ENCODE results near the gene TRAPPC2B.

TRAPPC2B gene

DNA sequence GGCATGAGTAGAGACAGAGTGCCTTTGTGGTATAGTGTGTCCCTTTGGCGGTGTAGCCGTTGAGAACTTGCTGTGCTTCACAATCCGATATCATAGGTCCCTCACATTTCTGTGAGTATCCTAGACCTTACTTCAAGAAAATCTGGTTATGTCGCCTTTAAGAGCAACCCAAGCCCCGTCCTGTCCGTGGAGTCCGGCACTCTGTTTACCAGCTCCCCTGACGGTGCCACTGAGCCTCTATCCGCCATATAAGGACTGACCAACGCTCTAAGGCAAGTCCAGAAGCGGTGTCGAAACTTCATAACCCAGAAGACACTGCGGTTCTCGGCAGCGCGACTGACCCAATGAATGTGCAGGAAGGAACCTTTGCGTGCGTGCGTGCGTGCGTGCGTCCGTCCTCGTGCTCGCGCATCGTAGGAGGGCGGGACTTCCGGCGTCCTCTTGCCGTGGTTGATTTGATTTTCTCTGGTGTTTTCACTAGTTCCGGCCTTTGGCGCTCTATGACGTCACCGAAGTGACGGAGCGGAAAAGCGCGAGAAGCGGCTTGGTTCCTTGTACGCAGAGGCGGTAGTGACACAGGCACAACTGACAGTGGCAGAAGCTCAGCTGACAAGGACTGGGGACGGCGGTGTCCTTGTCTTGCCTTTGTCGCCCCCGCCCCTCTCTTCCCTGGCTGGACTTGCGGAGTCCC is at the start of gene TRAPPC2B, which contains the start of gene ZNF547:
TRAPPC2B (plus strand) TSS at position 555 of the 691 bp plus-strand sequence. CDS start 1,283 bp downstream, outside the sequence.
ZNF547 (plus strand) TSS at position 555 of the 691 bp plus-strand sequence. CDS start 5,005 bp downstream, outside the sequence.
- DNase-seq (ENCODE audit: low spot score): peak; percentile 99

DNA sequence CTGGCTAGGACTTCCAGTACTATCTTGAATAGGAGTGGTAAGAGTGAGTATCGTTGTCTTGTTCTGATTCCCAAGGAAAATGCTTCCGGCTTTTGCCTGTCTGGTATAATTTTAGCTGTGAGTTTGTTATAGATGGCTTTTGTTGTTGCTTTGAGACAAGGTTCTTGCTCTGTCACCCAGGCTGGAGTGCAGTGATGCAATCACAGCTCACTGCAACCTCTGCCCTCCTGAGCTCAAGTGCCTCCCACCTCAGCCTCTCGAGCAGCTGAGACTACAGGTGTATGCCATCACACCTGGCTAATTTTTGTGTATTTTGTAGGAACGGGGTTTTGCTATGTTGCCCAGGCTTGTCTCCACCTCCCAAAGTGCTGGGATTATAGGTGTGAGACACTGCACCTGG is 49.2 kb upstream of the TRAPPC2B start:
- no peak for DNase-seq (ENCODE audit: low spot score)

DNA sequence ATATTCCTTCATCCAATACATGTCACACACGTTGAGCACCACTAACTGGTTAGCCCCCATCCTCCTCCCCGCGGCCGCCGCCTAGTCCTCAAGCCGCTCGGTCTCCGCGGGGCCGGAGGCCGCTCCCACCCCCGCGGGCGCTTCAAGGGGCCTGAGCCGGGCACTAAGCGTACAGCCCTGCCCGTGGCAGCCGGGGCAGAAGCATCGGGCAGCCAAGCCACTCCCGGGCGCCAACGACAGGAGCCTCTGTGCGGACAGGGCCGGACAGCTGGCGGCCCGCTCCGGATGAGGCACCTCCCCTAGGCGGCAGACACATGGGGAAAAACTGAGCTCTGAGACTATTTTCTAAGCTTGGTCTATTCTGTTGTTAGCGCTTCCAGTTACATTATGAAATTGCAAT is 45.8 kb upstream of the TRAPPC2B start:
- DNase-seq (ENCODE audit: low spot score): no peak

DNA sequence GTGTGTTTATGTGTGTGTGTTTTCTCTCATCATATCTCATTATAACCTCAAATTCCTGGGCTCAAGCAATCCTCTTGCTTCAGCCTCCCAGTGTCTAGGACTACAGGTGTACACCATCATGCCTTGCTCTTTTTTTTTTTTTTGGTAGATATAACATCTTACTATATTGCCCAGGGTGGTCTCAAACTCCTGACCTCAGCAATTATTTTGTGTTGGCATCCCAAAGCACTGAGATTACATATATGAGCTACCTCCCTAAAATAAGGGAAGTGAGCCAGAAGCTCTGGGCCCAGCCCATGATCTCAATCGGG is 43.5 kb upstream of the TRAPPC2B start:
- DNase-seq (ENCODE audit: low spot score): no peak

DNA sequence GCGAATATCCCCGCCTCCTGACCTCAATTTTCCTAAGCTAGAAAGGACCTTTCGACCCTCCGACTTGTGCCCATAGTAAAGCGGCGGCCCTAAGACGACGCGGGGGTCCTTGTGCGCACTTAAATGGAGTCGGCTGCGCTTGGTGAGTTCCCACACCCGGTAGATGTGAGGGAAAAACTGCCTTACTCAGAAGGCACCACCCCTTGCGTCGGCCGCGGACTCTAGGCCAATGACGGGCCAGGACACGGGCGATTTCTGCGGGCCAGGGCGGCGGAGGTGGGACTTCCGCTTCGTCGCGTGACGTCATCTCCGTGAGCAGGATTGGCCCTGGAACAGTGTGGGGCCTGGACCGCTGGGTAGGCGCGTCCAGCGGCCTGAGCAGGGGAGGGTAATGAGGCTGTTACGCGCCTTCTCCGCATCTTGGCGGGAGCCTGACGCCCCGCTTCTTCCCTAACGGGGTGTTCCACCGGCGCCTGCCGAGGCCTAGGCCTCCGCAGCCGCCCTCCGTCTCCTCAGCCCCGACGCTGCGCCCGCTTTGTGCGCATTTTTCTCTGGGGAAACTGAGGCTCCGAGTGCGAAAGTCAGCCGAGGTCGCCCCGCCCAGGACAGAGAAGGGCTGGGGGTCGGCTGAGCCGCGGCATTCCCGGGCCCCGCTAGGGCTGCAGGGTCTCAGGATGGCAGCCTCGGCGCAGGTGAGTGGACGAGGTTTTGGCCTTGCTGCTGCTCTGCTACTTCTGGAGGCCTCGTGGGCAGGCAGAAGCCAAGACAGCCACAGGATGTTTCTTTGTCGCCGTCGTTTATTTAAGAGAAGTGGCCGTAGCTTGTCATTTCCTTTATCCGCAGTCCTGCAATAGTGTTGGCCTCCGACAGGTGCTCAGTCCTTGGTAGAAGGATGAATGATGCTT is 42.9 kb upstream of the TRAPPC2B start, which contains the start of gene ZNF543:
ZNF543 (plus strand) TSS at position 293 of the 905 bp plus-strand sequence; CDS start at position 675, 382 bp downstream.
- peak; percentile 97 for DNase-seq (ENCODE audit: low spot score)

DNA sequence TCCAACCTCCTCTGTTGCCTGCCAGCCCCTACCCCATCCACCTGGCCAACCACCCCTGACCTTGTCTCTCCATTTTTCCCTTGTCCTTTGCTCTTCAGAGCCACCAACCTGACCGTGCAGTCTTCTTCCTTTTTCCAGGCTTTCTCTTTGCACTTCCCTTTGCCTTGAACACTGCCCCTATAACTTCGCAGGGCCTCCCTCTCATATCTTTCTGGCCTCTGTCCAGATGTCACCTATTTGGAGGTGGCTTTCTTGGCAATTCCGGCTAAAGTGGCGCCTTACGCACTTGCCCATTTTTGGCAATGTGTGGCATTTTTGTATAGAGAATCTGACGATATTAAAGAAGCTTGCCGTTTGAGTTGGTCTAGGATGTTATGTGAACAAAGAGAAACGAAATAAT is 42.2 kb upstream of the TRAPPC2B start:
- no peak for DNase-seq (ENCODE audit: low spot score)

DNA sequence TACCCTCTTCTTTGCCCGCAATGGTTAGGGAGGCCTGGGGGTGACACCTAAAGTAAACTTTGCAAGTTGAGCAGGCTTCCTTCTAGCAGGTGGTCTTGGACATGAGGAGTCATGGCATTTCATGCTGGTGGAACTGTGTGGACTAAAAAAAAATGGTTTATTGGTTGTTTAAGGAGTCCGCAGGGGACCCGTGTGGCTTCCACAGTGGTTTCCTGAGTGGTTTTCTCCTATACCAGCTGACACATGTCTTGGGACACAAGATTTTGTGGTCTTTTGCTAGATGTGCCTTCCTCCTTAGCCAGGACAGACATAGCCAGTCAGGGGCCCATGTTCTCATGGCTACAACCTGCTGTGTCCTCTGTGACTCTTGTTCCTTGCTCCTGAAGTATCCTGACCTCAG is 41.6 kb upstream of the TRAPPC2B start:
- DNase-seq (ENCODE audit: low spot score): no peak

DNA sequence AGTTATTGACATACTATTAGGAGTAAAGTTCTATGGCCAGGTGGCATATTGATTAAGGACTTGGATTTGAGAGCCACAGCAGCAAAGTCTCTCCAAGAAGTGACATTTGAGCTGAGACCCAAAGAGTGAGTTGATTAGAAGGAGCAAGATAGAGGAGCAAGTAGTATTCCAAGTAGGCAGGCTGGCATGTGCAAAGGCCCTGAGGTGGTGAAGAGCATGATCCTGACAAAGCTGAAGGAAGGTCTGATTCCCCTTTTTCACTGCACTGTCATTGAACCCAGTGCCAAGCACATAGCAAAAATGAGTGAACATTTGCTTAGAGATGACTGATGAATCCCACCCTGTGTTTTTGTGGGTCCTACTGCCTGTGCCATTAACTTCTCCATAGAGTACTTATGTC is 38.4 kb upstream of the TRAPPC2B start:
- DNase-seq (ENCODE audit: low spot score): no peak

DNA sequence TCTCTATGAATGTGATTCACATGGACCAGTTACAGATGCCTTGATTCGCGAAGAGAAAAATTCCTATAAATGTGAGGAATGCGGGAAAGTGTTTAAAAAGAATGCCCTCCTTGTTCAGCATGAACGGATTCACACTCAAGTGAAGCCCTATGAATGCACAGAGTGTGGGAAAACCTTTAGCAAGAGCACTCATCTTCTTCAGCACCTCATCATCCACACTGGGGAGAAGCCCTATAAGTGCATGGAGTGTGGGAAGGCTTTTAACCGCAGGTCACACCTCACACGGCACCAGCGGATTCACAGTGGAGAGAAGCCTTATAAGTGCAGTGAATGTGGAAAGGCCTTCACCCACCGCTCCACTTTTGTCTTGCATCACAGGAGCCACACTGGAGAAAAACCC is 35.4 kb upstream of the TRAPPC2B start:
- DNase-seq (ENCODE audit: low spot score): no peak

DNA sequence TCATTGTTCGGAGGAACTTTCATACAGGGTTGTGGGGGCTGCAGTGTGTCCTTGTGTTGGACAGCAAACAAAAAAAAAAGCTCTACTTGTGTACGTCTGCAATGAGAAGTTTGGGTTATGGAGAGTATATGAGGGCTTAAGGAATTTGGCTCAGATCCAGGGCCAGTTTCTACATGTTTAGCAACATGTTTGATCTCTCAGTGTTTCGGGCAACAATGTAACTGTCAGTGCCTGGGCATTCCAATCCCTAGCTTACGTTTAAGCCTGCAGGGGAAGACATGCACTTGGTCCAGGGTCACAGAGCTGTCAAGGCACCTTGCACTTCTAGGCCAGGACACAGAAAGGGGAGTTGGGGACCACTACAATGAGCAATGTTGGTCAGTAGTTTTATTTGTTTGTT is 29.2 kb upstream of the TRAPPC2B start:
- DNase-seq (ENCODE audit: low spot score): no peak

DNA sequence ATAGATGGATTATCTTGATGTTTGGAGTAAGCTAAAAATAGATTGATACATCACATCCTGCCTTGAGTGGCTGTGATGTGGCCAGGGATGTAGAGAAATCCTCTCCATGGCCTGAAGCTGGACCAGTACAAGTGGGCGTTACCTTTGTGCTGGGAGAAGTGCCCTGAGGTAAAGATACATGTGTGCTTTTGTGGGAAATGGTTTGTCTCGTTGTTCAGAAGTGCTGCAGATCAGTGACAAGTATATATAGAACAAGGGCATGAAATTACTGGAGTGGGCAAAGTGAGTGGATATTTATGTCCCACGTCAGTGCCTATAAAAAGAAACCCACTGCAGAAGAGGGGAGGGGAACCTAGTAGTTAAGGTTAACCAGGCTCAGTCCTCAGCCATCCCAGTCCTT is 24.5 kb upstream of the TRAPPC2B start:
- no peak for DNase-seq (ENCODE audit: low spot score)

DNA sequence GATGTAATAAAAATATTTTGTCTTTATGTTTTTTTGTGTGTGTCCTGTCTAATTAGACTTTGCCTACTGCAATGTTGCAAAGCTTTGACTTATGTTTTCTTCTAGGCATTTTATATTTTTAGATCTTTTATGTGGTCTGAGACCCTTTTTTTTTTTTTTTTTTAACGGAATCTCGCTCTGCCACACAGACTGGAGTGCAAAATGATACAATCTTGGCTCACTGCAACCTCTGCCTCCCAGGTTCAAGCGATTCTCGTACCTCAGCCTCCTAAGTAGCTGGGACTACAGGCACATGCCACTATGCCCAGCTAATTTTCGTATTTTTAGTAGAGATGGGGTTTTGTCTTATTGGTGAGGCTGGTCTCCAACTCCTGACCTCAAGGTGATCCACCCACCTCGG is 20.8 kb upstream of the TRAPPC2B start:
- no peak for DNase-seq (ENCODE audit: low spot score)

DNA sequence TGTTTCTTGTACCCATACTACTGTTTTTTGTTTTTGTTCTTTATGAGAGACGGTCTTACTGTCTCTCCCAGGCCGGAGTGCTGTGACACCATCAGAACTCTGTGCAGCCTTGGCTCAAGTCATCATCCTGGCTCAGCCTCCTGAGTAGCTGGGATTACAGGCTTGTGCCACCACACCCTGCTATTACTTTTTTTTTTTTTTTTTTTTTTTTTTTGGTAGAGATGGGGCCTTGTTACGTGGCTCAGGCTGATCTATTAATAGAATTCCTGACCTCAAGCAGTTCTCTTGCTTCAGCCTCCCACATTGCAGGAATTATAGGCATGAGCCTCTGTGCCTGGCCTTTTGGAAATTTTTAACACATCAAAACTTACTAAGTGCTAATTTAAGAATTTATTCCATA is 15.2 kb upstream of the TRAPPC2B start:
- no peak for DNase-seq (ENCODE audit: low spot score)

DNA sequence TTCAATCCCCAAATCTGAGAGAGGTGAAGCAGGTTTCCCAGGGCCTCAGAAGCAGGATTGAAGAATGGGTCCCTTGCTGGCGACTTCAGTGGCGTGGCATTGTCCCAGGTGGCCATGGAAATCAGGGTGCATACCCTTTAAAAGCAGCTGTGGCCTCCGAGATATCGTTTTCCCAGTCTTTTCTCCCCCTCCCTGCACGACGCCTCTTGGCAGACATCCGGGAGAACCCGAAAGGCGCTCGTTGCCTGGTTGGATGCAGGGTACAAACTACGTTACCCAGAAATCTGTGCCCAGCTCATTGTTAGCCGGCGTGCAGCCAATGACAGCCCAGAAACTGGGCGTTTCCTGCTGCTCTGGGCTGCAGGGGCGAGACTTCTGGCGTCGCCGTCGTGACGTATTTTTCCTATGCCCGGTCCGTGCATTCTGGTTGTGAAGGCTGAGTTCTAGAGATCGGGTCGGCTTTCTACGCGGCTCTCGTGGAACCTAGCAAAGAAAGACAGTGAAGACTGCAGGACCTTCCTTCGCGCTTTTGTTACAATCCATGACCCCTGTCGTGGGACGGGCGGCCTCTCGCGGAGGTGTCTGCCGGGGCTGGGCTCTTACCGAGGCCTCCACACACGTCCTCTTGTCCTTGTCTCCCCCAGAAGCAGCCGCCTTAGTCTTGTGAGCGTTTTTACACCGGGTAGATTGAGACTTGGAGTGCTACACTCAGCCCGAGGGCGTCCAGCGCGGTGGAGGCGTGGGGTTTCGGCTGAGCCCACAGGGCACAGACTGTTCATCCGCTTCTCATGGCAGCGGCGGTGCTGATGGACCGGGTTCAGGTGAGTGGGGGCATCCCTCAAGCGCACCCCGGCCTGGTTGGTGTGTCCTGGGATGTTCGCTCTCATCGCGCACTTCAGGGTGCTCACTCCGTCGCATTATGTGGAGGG is 12.2 kb upstream of the TRAPPC2B start, which contains the start of gene ZNF304:
ZNF304 (plus strand) TSS at position 395 of the 929 bp plus-strand sequence; CDS start at position 789, 394 bp downstream.
- DNase-seq (ENCODE audit: low spot score): peak; percentile 87

DNA sequence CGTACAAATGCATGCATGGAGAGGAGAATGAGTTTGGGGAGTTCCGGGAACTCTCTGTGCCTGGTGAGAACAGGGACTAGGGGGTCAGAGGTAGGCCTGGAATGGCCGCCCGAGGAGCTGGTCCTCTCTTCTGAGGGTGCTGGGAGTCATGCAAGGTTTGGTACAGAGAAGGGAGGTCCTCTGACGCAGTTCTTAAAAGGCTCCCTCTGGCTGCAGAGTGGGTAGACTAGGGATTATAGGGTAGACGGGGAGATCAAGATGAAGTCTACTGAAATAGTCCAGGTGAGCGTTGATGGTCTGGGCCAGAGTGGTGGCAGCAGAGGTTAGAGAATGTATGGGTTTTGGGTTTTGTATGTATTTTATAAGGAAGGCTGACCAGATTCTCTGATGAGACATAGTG is 11.5 kb upstream of the TRAPPC2B start:
- DNase-seq (ENCODE audit: low spot score): peak; percentile 33

DNA sequence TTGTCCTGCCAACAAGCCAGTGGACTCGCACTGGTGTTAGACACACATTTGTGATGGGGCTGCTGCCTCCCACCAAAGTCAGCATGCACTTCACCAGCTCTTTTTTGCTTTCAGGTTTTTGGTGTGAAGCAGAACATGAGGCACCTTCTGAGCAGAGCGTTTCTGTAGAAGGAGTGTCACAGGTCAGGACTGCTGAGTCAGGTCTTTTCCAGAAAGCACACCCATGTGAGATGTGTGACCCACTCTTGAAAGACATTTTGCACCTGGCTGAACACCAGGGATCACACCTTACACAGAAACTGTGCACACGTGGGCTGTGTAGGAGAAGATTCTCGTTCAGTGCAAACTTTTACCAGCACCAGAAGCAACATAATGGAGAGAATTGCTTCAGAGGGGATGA is 7.4 kb upstream of the TRAPPC2B start:
- DNase-seq (ENCODE audit: low spot score): no peak

DNA sequence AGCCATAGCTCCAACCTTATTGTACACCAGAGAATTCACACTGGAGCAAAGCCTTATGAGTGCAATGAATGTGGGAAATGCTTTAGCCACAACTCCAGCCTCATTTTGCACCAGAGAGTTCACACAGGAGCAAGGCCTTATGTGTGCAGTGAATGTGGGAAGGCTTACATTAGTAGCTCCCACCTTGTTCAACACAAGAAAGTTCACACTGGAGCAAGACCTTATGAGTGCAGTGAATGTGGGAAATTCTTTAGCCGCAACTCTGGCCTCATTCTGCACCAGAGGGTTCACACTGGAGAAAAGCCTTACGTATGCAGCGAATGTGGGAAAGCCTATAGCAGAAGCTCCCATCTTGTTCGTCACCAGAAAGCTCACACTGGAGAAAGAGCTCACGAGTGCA is 5.9 kb upstream of the TRAPPC2B start:
- no peak for DNase-seq (ENCODE audit: low spot score)

DNA sequence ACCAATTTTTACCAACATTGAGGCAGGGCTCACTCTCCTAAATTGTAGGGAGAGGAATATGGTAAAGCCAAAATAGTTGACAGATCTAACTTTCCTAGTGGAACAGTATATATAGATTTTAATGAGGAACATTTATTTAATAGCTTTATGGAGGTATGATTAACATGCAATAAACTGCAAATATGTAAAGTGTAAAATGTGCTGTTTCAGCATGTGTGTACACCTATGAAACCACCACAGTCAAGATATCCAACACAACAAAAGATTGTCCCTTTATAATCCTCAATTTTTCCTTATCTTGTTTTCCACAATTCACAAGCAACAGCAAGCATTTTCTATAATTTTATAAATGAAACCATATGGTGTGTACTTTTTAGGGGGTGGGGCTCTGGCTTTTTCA is 4.1 kb upstream of the TRAPPC2B start:
- no peak for DNase-seq (ENCODE audit: low spot score)

DNA sequence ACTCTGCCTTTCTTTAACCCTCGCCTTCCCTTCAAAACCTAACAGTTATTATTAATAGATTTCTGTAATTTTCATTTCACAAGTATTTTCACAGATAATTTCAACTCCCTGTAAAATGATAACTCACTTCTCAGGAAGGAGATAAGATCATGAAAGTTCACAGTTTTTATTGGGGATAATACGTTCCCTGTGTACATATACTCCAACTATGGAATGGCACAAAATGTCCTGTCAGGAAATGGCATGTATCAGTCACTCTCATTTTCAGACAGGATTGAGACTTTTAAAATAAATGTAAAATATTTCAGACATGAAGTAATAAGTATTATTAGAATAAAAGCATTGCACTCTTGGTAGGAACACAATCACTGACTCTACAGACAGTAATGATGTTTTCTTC is 932 bp upstream of the TRAPPC2B start:
- DNase-seq (ENCODE audit: low spot score): no peak

DNA sequence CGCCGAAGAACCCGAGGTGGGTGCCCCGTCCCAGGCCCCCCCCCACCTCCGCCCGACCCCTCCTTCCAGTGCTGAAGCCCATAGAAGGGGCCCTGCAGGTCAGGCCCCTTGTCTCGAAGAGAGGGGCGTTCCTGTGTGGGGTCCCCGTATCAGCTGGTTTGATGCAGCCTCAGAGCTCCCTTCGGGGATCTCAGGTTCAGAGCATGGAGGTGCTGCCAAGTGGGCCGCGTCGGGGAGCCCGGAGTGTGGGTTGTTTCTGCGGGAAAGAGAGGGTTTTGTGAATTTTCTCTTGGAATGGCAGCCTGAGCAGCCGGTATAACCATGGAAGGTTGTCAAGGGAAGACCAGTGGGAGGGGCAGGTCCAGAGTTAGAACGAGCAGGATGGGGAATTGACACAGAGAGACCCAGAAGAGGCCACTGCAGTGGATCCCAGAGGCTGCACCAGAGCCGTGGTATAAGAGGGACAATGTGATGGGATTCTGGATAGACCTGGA is 384 bp downstream of the TRAPPC2B start:
- DNase-seq (ENCODE audit: low spot score): no peak

DNA sequence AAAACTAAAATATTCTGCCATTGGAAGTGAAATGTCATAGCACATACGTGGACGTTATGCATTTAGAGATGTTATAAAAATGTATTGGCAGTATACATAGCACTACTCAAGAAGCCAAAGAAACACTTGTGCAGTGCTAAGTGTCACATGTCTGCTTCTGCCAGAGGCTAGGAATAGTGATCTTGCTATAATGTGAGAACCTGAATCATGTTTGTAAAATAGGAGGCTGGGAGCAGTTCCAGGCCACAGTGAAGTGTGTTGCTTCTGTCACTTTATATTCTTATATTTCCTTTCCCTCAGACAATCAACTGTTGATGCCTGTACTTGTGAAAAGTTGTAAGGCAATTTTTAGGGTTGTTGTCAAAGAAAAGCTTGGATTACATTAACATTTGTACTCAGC is 3.4 kb downstream of the TRAPPC2B start:
- no peak for DNase-seq (ENCODE audit: low spot score)

DNA sequence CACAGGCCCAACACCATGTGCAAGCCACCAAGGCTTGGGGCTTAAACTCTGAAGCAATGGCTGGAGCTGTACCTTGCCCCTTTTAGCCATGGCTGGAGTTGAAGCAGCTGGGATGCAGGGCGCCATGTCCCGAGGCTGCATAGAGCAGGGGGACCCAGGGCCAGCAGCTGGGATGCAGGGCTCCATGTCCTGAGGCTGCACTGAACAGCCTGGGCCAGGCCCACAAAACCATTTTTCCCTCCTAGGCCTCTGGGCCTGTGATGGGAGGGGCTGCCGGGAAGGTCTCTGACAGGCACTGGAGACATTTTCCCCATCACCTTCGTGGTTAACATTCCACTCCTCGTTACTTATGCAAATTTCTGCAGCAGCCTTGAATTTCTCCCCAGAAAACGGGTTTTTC is 10.8 kb downstream of the TRAPPC2B start:
- DNase-seq (ENCODE audit: low spot score): no peak
